Right lung (tissue), 10 donors: ENCODE data around the gene RAP1A. TPM values are rescaled to one million over a fixed set of nuclear protein-coding genes. Genes with fewer than 3 reads are reported as not detected.

ENCODE experiments used
- DNase-seq, 2 donors: peaks; one replicate each; pipeline ENCODE4 v3.0.0-alpha.2; 2013
- long read RNA-seq, 8 donors: transcript quantifications; one replicate each; lab custom pipeline, GENCODE V29; 2026
- polyA plus RNA-seq, 5 donors: library from polyadenylated mRNA; unstranded; fragments of 120-200 nt; gene quantifications; one replicate each; pipeline versions ENCODE4 v1.2.1 to v1.2.3, GENCODE V29; 2013; ENCODE audit warnings: inconsistent platforms in 1 of 5, low replicate concordance in 1 of 5; ENCODE audit not compliant: insufficient read length in 5 of 5, insufficient read depth in 1 of 5

RAP1A gene
- 10 to 100 TPM; 53.4 to 92.0 (median 85.5) TPM for polyA plus RNA-seq
- long read RNA-seq, donor 1, full-length matches to known transcripts: 45 of 65 reads
- long read RNA-seq, donor 1, partial matches to known transcripts: 20 of 65 reads
- long read RNA-seq, donor 1, other reads (novel, unspliced or antisense): 0 of 65 reads
- long read RNA-seq, donor 2, full-length matches to known transcripts: 17 of 31 reads
- long read RNA-seq, donor 2, partial matches to known transcripts: 14 of 31 reads
- long read RNA-seq, donor 2, other reads (novel, unspliced or antisense): 0 of 31 reads
- long read RNA-seq, donor 3, full-length matches to known transcripts: 23 of 41 reads
- long read RNA-seq, donor 3, partial matches to known transcripts: 18 of 41 reads
- long read RNA-seq, donor 3, other reads (novel, unspliced or antisense): 0 of 41 reads
- long read RNA-seq, donor 4, full-length matches to known transcripts: 17 of 40 reads
- long read RNA-seq, donor 4, partial matches to known transcripts: 23 of 40 reads
- long read RNA-seq, donor 4, other reads (novel, unspliced or antisense): 0 of 40 reads
- long read RNA-seq, donor 5, full-length matches to known transcripts: 40 of 85 reads
- long read RNA-seq, donor 5, partial matches to known transcripts: 45 of 85 reads
- long read RNA-seq, donor 5, other reads (novel, unspliced or antisense): 0 of 85 reads
- long read RNA-seq, donor 6, full-length matches to known transcripts: 38 of 69 reads
- long read RNA-seq, donor 6, partial matches to known transcripts: 26 of 69 reads
- long read RNA-seq, donor 6, other reads (novel, unspliced or antisense): 5 of 69 reads
- long read RNA-seq, donor 7, full-length matches to known transcripts: 22 of 48 reads
- long read RNA-seq, donor 7, partial matches to known transcripts: 26 of 48 reads
- long read RNA-seq, donor 7, other reads (novel, unspliced or antisense): 0 of 48 reads
- long read RNA-seq, donor 8, full-length matches to known transcripts: 9 of 9 reads
- long read RNA-seq, donor 8, partial matches to known transcripts: 0 of 9 reads
- long read RNA-seq, donor 8, other reads (novel, unspliced or antisense): 0 of 9 reads

- DNase-seq: peak; percentile 88 to 90
These were observed at the start of gene RAP1A for GRCh38 chr1:111619635-111620440. TSS of gene RAP1A (plus strand) at chr1:111619789. CDS start at chr1:111691361, 71,572 bp downstream.

GRCh38 chr1:111569913-111570312 is 49.7 kb upstream of the RAP1A start:
- DNase-seq: no peak

GRCh38 chr1:111570781-111571181 is 48.8 kb upstream of the RAP1A start:
- no peak for DNase-seq

GRCh38 chr1:111571239-111571638 is 48.4 kb upstream of the RAP1A start:
- DNase-seq: no peak

- no peak for DNase-seq
These were observed 47.6 kb upstream of the RAP1A start for GRCh38 chr1:111571987-111572386.

- DNase-seq: no peak
These were observed 43.0 kb upstream of the RAP1A start for GRCh38 chr1:111576547-111576946.

GRCh38 chr1:111577814-111578213 is 41.8 kb upstream of the RAP1A start:
- DNase-seq: no peak

GRCh38 chr1:111581166-111581565 is 38.4 kb upstream of the RAP1A start:
- no peak for DNase-seq

- no peak for DNase-seq
These were observed 37.6 kb upstream of the RAP1A start for GRCh38 chr1:111582016-111582415.

- DNase-seq: no peak
These were observed 36.7 kb upstream of the RAP1A start for GRCh38 chr1:111582644-111583618.

- DNase-seq: no peak
These were observed 34.0 kb upstream of the RAP1A start for GRCh38 chr1:111585447-111586086.

- no peak for DNase-seq
These were observed 33.5 kb upstream of the RAP1A start for GRCh38 chr1:111586112-111586511.

GRCh38 chr1:111587509-111588174 is 31.9 kb upstream of the RAP1A start:
- DNase-seq: no peak

- no peak for DNase-seq
These were observed 27.7 kb upstream of the RAP1A start for GRCh38 chr1:111591937-111592336.

GRCh38 chr1:111592389-111593361 is 26.9 kb upstream of the RAP1A start:
- peak; percentile 64 to 66 for DNase-seq

- DNase-seq: no peak
These were observed 25.9 kb upstream of the RAP1A start for GRCh38 chr1:111593403-111594305.

- no peak for DNase-seq
These were observed 25.3 kb upstream of the RAP1A start for GRCh38 chr1:111594306-111594693.
